NT2/D1 (cell line): ENCODE data around the gene EWSR1.

Source experiments
- SUZ12 ChIP-seq: IDR thresholded peaks from 2 replicates; pipeline ENCODE4 v1.6.1; 2011; ENCODE audit not compliant: insufficient read length, insufficient read depth; ENCODE audit errors: extremely low read depth
- YY1 ChIP-seq: IDR thresholded peaks from 2 replicates; pipeline ENCODE4 v1.6.1; 2011; ENCODE audit not compliant: insufficient read length, insufficient read depth
- ZNF274 ChIP-seq: IDR thresholded peaks from 2 replicates; pipeline ENCODE4 v1.6.1; 2011; ENCODE audit warnings: mild to moderate bottlenecking, low read depth, low read length

GRCh38 chr22:29275819-29276565, 7.9 kb downstream of the EWSR1 start:
- TF ChIP-seq YY1 (no peak), SUZ12 (no peak), ZNF274 (no peak)
